Dedifferentiated amniotic fluid mesenchymal stem cell (primary cell): ENCODE measurements around the gene ZNF525.
A peak's percentile ranks its signal among the peaks of the same experiment; 100 is the strongest.
"Not testable (repeated sequence)": the region's sequence is repeated elsewhere in the genome, so short reads cannot be mapped to it uniquely, and the experiment has no call there.

Experiments used
- DNase-seq: peaks from one replicate; pipeline ENCODE4 v3.0.0-alpha.2; 2016; ENCODE audit errors: extremely low spot score

Gene ZNF525

GRCh38 chr19:53395840-53396524 lies 30.5 kb downstream of the ZNF525 start:
- DNase-seq, result not testable (repeated sequence)

- no peak for DNase-seq
Measured at GRCh38 chr19:53396525-53396868, 31.0 kb downstream of the ZNF525 start.

GRCh38 chr19:53397918-53398317 lies 32.4 kb downstream of the ZNF525 start:
- DNase-seq, result not testable (repeated sequence)

GRCh38 chr19:53409505-53410204 lies 44.1 kb downstream of the ZNF525 start:
- DNase-seq, result no peak

- DNase-seq, result not testable (repeated sequence)
Measured at GRCh38 chr19:53420520-53421315, 55.2 kb downstream of the ZNF525 start.

GRCh38 chr19:53422551-53422950 lies 57.0 kb downstream of the ZNF525 start:
- no peak for DNase-seq

GRCh38 chr19:53423074-53423473 lies 57.6 kb downstream of the ZNF525 start:
- DNase-seq, result not testable (repeated sequence)

GRCh38 chr19:53423680-53424079 lies 58.2 kb downstream of the ZNF525 start:
- not testable (repeated sequence) for DNase-seq

- peak; percentile 41 for DNase-seq
Measured at GRCh38 chr19:53424968-53425597, 59.6 kb downstream of the ZNF525 start.

GRCh38 chr19:53431399-53432087 lies 66.0 kb downstream of the ZNF525 start, which contains the start of gene ZNF761:
TSS of gene ZNF761 (plus strand) at chr19:53431984. CDS start at chr19:53447269, 15,285 bp downstream.
- peak; percentile 89 for DNase-seq

- DNase-seq, result peak; percentile 16
Measured at GRCh38 chr19:53432088-53432661, 66.7 kb downstream of the ZNF525 start.
